Activated CD8-positive, alpha-beta memory T cell treated with anti-CD3 and anti-CD28 coated beads for 24 hours (primary cell): Measurements from ENCODE around the gene RIMBP3C.
A peak's percentile ranks its signal among the peaks of the same experiment; 100 is the strongest.
"Not testable (repeated sequence)": the region's sequence is repeated elsewhere in the genome, so short reads cannot be mapped to it uniquely, and the experiment has no call there.

Experiments
- DNase-seq: peaks from one replicate; pipeline ENCODE4 v3.0.0-alpha.2; 2020

The RIMBP3C gene

DNA sequence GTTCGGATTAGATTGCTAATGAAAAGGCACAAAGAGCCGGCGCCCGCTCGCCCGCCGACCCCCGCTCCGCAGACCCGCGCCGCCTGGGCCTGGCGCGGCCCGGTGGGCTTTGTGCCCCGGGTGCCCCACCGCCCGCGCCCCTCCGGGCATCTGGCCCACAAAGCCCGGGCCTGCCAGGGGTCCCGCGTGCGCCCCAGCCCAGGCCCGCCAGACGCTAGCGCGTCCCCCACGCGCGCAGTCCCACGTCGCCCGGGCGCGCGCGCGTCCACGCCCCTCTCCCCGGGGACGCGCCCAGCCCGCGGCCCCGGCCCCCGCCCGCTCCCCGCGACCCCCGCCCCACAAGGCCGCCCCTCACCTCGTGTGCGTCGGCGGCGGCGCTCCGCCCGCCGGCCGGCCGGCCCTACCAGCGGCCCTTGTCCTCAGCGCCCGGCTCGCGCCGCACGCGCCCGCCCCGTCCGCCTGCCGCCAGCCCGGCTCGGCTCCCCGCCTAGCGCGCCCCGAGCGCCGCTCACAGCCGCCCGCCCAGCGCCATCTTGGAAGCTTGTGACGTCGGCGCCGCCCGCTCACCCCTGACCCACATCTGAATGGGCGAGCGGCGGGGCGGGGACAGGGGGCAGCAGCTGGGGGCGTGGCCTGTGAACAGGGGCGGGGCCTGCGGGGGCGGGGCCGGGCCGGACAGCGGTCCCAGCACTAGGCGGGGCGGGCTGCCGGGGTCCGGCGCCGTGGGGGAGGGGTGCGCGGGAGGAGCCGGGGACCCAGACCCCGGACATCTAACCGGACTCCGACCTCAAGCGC is 34.1 kb downstream of the RIMBP3C start:
- peak; percentile 83 for DNase-seq

DNA sequence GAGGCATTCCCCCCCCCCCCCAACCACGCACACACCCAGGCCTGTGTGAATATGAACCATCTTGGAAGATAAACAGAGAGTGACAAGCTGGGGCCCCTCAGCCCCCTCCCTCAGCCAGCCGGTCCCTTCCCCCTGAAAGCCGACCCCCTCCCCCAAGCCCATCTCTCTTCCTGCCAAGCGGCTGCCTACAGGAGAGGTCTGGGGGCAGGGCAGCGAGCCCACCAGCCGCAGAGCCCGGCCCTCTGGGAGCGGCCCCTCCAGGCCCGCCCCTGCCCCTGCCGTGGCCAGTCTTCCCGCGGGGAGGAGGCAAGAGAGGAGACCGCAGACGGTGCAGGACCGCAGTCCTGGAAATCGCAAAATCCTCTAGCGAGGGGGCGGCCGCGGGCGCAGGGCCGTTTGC is 34.7 kb downstream of the RIMBP3C start:
- DNase-seq = not testable (repeated sequence)

DNA sequence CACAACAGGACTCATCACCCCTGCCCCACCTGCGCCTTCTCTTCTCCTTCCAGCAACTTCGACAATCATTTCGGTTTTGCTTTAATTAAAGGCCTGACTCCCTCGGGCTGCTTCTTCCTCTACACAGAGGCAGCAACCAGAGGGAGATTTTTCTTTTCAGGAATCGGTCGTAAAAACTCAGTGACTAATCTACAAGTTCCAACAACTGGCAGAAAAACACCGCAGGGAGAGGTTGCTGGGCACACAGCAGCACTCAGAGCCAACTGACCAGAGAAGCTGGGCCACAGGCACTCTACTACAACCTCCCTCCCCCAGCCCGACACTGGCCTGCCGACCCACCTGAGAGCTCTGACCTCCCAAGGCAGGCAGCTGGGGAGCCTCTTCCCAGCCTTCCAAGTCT is 36.0 kb downstream of the RIMBP3C start:
- not testable (repeated sequence) for DNase-seq

DNA sequence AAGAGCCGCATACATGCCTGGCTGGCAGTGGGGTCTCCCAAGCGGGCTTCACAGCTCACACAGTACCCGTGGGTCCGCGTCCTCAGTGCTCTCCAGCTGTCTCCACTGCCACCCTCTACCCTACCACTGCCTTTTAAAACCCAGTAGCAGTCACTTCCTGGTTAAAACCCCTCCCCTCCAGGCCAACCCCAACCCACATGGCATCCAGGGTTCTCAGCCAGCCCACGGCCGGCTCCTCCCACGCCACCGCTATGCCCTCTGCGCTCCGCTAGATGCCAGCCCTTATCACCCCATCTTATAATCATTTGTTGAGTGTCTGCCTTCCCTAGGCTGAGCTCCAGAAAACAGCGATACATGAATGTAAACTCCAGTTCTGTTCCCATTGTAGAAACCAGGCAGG is 37.1 kb downstream of the RIMBP3C start:
- not testable (repeated sequence) for DNase-seq

DNA sequence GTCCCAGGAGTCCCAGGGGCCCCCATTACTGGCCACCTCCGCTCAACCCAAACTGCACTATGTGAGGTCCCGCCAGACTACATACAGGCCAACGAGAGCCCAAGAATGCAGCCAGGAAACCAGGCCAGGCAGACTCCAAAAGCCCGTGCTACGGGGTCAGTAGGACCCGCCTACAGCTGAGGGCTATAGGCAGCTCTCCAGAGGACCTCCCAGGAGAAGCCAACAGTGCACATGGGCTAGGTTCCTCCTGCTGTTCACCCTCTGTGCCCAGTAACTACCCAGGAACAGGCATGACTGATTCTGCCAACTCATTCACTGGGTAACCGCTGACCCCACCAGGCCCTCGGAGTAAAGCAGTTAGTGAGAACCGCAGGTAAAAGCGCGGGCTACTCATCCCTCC is 39.2 kb downstream of the RIMBP3C start:
- DNase-seq = not testable (repeated sequence)

DNA sequence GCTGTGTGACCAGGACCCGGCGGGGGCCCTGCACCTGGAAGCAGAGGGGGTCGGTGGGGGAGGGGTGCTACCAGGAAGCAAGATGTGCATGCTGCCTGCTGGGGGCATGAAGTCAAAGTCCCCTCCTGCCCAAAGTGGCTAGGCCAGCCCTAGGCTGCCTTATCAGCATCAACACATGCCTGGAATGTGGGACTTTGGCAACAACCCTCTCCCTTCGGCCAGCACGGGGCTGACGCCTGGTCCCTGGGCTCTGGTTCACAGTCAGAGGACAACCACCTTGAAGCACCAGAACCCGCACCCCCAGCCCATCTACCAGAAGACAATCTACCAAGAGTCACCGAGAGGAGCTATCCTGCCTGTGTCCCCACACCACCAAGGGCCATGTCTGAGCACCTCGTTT is 40.9 kb downstream of the RIMBP3C start:
- DNase-seq = not testable (repeated sequence)

DNA sequence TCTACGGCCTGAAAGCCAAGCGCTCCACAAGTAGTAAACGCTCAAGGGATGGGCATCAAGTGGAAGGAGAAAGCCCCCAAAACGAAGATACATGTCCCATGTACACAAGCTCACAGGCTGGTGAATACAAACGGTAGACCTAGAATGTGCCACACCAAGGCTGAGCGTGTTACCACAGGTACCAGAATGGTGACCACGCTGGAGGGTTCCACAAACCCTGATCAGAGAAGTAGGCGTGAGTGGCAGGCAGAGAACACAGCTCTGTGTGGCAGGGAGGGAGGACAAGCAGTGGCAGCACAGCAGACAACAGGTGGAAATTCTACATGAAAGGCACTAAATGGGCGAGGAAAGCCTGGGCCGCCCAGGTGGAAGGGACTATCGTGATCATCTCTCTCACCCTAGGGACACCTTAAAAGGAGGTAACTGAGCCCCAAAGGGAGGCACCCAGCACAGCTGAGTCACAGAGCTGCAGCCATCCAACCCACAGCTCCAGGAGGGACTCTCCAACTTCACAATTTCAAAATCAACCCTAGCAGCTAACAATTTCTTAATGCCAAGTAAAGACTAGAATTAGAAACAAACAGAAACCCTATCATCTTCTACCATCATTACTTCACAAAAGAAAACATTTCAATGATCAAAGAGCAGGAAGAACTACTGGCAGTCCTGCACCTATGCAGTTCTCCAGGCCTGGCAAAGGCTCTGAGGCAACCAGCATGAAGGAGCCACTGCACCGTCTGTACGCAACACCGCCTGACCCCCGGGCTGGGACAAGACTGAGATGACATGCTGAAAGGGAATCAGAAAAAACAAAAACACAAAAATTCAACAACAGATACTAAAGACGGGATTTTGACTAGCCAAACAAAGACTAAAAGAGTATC is 51.4 kb downstream of the RIMBP3C start:
- DNase-seq = not testable (repeated sequence)

DNA sequence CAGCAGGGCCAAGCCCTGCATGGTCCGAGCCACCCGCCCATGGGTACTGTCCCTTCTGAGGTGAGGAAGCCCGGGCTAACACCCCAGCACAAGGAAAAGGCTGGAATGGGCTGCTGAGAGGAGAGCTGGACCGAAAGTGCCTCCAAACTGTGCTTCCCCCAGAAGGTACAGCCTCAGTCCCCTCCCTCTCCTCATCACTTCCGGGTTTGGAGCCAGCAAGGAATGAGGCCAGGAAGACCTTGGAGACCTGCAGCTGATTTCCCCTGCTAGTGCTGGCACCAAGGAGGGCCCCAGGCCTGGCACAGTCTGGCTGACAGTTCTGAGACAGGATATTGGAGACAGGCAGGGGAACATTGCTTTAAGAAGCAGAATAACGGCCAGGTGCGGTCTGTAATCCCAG is 52.8 kb downstream of the RIMBP3C start:
- DNase-seq = not testable (repeated sequence)

DNA sequence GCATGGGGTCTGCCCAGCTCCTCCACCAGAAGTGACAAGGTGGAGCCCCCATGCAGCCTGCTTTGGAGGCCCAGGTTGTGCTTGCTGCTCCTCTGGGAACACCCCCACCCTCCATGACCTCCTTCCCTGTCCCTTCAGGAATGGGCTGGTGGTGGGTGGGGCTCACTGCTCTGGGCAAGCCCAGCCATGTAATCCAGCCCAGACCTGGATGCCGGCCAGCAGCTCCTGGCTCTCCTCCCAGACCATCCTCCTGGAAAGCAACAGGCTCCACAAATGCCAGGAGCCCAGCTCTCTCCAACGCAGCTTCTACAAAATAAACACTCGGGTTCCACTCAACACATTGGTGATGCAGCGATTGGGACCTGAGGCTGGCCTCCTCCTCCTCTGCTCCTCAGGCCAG is 53.3 kb downstream of the RIMBP3C start:
- not testable (repeated sequence) for DNase-seq
